B cell (primary cell): ENCODE data around the gene ASIP. TPM values are rescaled to one million over a fixed set of nuclear protein-coding genes. Genes with fewer than 3 reads are reported as not detected.

Experiments
- ATAC-seq: fragments of 200-7000 bp; cut with Tn5 transposase; one replicate; pipeline ENCODE4 v1.10.0; 2021; ENCODE audit warnings: low read depth, mild to moderate bottlenecking, moderate number of reproducible peaks, moderate library complexity
- CTCF ChIA-PET: fragments of 350-600 bp; sonication (Branson Sonifier 250); formaldehyde crosslinking; loops from one replicate; lab custom pipeline; 2021; ENCODE audit warnings: antibody characterized with exemption, inconsistent platforms; lab: Charles Lee
- POLR2A ChIA-PET: fragments of 350-600 bp; sonication (Branson Sonifier 250); formaldehyde crosslinking; loops from one replicate; lab custom pipeline; 2021; ENCODE audit warnings: antibody characterized with exemption; lab: Charles Lee
- DNase-seq: peaks from one replicate; pipeline ENCODE4 v3.0.0; 2013
- H2AFZ ChIP-seq: 2 replicates; pipeline ENCODE4 v1.6.1; 2012; ENCODE audit warnings: mild to moderate bottlenecking, low read depth, low read length; ENCODE audit not compliant: insufficient read depth, poor library complexity, severe bottlenecking
- H3K27ac ChIP-seq, 2 donors: 1 replicate in 1 of 2; 2 replicates in 1 of 2; pipeline ENCODE4 v1.5.1; 2012 to 2013; ENCODE audit warnings: low read length in 2 of 2, mild to moderate bottlenecking in 2 of 2, moderate library complexity in 1 of 2
- H3K27me3 ChIP-seq, 4 experiments: fragments of 200-600 bp in 1 of 4; sonication (generic) in 1 of 4; replicated peaks in 1 of 4; 1 replicate in 2 of 4; 2 replicates in 2 of 4; pipeline versions ENCODE4 v1.6.1 to v1.7.0; 2013 to 2016; ENCODE audit warnings: low read length in 3 of 4, mild to moderate bottlenecking in 2 of 4, mixed read lengths in 1 of 4, moderate library complexity in 1 of 4; ENCODE audit not compliant: insufficient read depth in 4 of 4, control insufficient read depth in 3 of 4; ENCODE audit errors: control extremely low read depth in 1 of 4
- H3K36me3 ChIP-seq, 2 experiments: replicated peaks in 1 of 2; 1 replicate in 1 of 2; 2 replicates in 1 of 2; pipeline versions ENCODE4 v1.6.1 to v1.7.1; 2013; ENCODE audit warnings: low read length in 1 of 2; ENCODE audit not compliant: insufficient read depth in 2 of 2, control insufficient read depth in 1 of 2; ENCODE audit errors: control extremely low read depth in 1 of 2, extremely low read depth in 1 of 2
- H3K4me1 ChIP-seq, 2 donors: fragments of 200-600 bp in 1 of 2; sonication (generic) in 1 of 2; 1 replicate in 1 of 2; 2 replicates in 1 of 2; pipeline versions ENCODE4 v1.5.1 to v1.6.1; 2013 to 2017; ENCODE audit warnings: low read length in 2 of 2; ENCODE audit not compliant: control insufficient read depth in 2 of 2, insufficient read depth in 2 of 2
- H3K4me2 ChIP-seq: replicated peaks from 2 replicates; pipeline ENCODE3; 2012; ENCODE audit warnings: mild to moderate bottlenecking, low read depth, low read length; ENCODE audit not compliant: poor library complexity, severe bottlenecking
- H3K4me3 ChIP-seq, 5 experiments: fragments of 200-600 bp in 1 of 5; sonication (generic) in 1 of 5; 1 replicate in 3 of 5; 2 replicates in 2 of 5; pipeline versions ENCODE4 v1.5.1 to v1.7.0; 2011 to 2016; ENCODE audit warnings: low read length in 4 of 5, mild to moderate bottlenecking in 4 of 5, low read depth in 2 of 5, control low read depth in 1 of 5, moderate library complexity in 1 of 5; ENCODE audit not compliant: insufficient read depth in 1 of 5; ENCODE audit errors: control extremely low read depth in 1 of 5, extremely low read depth in 1 of 5
- H3K79me2 ChIP-seq: fragments of 200-600 bp; sonication (generic); one replicate; pipeline ENCODE4 v1.6.0; 2016; ENCODE audit warnings: low read length; ENCODE audit not compliant: control insufficient read depth, insufficient read depth
- H3K9ac ChIP-seq: fragments of 200-600 bp; sonication (generic); 2 replicates; pipeline ENCODE4 v1.6.1; 2017; ENCODE audit warnings: mild to moderate bottlenecking, low read length, moderate library complexity
- H3K9me3 ChIP-seq, 3 donors: one replicate each; pipeline versions ENCODE4 v1.6.1 to v1.7.1; 2013; ENCODE audit warnings: low read length in 2 of 3; ENCODE audit not compliant: control insufficient read depth in 2 of 3, insufficient read depth in 1 of 3; ENCODE audit errors: control extremely low read depth in 1 of 3
- H4K20me1 ChIP-seq: 2 replicates; pipeline ENCODE4 v1.6.0; 2012; ENCODE audit warnings: mild to moderate bottlenecking, low read length; ENCODE audit not compliant: insufficient read depth, control insufficient read depth, poor library complexity, severe bottlenecking
- H3K27ac Mint-ChIP-seq: one replicate; pipeline ENCODE4 v1.8.0; 2021; ENCODE audit warnings: mixed read lengths
- H3K27me3 Mint-ChIP-seq: one replicate; pipeline ENCODE4 v1.8.0; 2021; ENCODE audit warnings: mixed read lengths
- H3K4me1 Mint-ChIP-seq: one replicate; pipeline ENCODE4 v1.8.0; 2021; ENCODE audit warnings: mixed read lengths
- H3K4me3 Mint-ChIP-seq: one replicate; pipeline ENCODE4 v1.8.0; 2021; ENCODE audit warnings: mixed read lengths
- H3K9me3 Mint-ChIP-seq: one replicate; pipeline ENCODE4 v1.8.0; 2022; ENCODE audit warnings: mixed read lengths; ENCODE audit not compliant: insufficient read depth
- CTCF ChIP-seq: fragments of 200-600 bp; IDR thresholded peaks from one replicate; pipeline ENCODE4 v1.8.0; 2022; ENCODE audit warnings: antibody characterized with exemption, mild to moderate bottlenecking
- EZH2 ChIP-seq: IDR thresholded peaks from 2 replicates; pipeline ENCODE4 v1.6.1; 2012; ENCODE audit warnings: borderline replicate concordance, low read depth, mild to moderate bottlenecking, moderate library complexity, low read length; ENCODE audit not compliant: insufficient read depth, poor library complexity, severe bottlenecking
- WGBS: methylation state at CpG from one replicate; pipeline ENCODE4 v1.1.5; 2013; ENCODE audit warnings: missing lambda C conversion rate; ENCODE audit not compliant: insufficient coverage; 5-methylcytosine and 5-hydroxymethylcytosine counted together
- intact Hi-C: fragments of 100-400 bp; cut with micrococcal nuclease; formaldehyde crosslinking; loops from one replicate; pipeline ENCODE4 v1.10.0; 2022
- polyA plus RNA-seq: library from polyadenylated mRNA; depleted of rRNA; stranded (reverse); fragments of >200 nt; gene quantifications from 2 replicates; pipeline ENCODE4 v1.2.3, GENCODE V29; 2012
- total RNA-seq, 2 donors: library from RNA; stranded (reverse); fragments of 120-200 nt in 1 of 2; gene quantifications; 1 replicate in 1 of 2; 2 replicates in 1 of 2; pipeline versions ENCODE4 v1.2.3 to v1.2.4, GENCODE V29; 2013 to 2022

ASIP gene
- total and polyA plus RNA-seq, 2 donors (not counting 1 experiment from before 2014, with no cell fraction given), result 0.24 TPM; not detected in 1

DNA sequence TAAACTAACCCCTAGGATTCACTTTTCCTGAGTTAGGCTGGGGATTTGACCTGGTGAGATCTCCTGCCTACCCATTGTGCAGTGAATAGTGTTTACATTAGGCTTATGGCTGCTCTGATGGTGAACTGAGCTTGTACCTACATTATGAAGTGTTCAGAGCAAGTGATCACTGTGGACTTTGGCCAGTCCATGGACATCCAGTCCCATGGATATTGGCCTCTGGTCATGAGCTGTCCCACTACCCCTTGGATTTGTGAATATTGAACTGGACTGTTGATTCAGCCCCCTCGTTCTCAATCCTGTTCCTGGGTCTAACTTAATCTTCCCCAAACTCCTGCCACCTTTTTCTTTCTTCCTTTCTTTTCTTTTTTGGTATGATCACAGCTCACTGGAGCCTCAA is 13.8 kb downstream of the ASIP start:
- Histone ChIP-seq H3K4me3 (no peak overlapping the region), H3K27me3 (no peaks in the 10 kb centered on the region), H3K9ac (no peak overlapping the region), H4K20me1 (no peaks in the 10 kb centered on the region), H3K9me3 (no peaks in the 10 kb centered on the region), H3K36me3 (no peaks in the 10 kb centered on the region), H3K79me2 (no peaks in the 10 kb centered on the region), H3K4me1 (no peaks in the 10 kb centered on the region), H3K4me2 (no peak overlapping the region), H2AFZ (no peak overlapping the region), H3K27ac (no peak overlapping the region)
- TF ChIP-seq EZH2 (no peak), CTCF (no peak)
- Mint-ChIP-seq H3K27ac (no peak overlapping the region), H3K9me3 (no peaks in the 10 kb centered on the region), H3K27me3 (no peaks in the 10 kb centered on the region), H3K4me1 (no peaks in the 10 kb centered on the region), H3K4me3 (no peak overlapping the region)
- intact Hi-C loops, result no loop called here
- ChIA-PET CTCF (interaction anchor here (0.5 to 1.6 kb wide), 3 partner anchors 15 to 515 kb away, joined by 3 to 4 read pairs (median 3); no protein-coding TSS in a partner anchor), POLR2A (no interaction called here)
- DNase-seq, result no peak
- WGBS, result no CpG with 5 or more reads among the region's 1 CpG
- no peak for ATAC-seq

- 60% methylated on average over 1 of the region's 5 CpGs for WGBS
- H4K20me1 ChIP-seq, result no peaks in the 10 kb centered on the region
- Mint-ChIP-seq H3K4me1 (no peaks in the 10 kb centered on the region), H3K27ac (no peak overlapping the region), H3K4me3 (no peak overlapping the region), H3K27me3 (no peaks in the 10 kb centered on the region), H3K9me3 (no peaks in the 10 kb centered on the region)
- ChIA-PET POLR2A (no interaction called here), CTCF (interaction anchor here (1.0 to 1.1 kb wide), 2 partner anchors 9 to 15 kb away, joined by 3 to 7 read pairs; partner anchors contain the start of gene ASIP)
- no peak overlapping the region for H3K27ac ChIP-seq
- H3K9ac ChIP-seq, result no peak overlapping the region
- no peaks in the 10 kb centered on the region for H3K4me1 ChIP-seq
- H3K9me3 ChIP-seq, result no peaks in the 10 kb centered on the region
- no peaks in the 10 kb centered on the region for H3K36me3 ChIP-seq
- H2AFZ ChIP-seq, result no peak overlapping the region
- no peak overlapping the region for H3K4me2 ChIP-seq
- DNase-seq, result no peak
- H3K27me3 ChIP-seq, result no peaks in the 10 kb centered on the region
- H3K4me3 ChIP-seq, result no peak overlapping the region
- intact Hi-C loops, result no loop called here
- H3K79me2 ChIP-seq, result no peaks in the 10 kb centered on the region
- TF ChIP-seq EZH2, result no peak
- TF ChIP-seq CTCF, result no peak
- no peak for ATAC-seq
These were observed 15.5 kb downstream of the ASIP start for GRCh38 chr20:34256629-34257124.
